ENCODE results near the gene MAPKAPK3. TPM values are rescaled to one million over a fixed set of nuclear protein-coding genes. Genes with fewer than 3 reads are reported as not detected.

Gene MAPKAPK3
- total and polyA plus RNA-seq, 2 donors (not counting 3 experiments of a cell fraction or from before 2014, with no cell fraction given), result 21.3 to 30.5 TPM

DNA sequence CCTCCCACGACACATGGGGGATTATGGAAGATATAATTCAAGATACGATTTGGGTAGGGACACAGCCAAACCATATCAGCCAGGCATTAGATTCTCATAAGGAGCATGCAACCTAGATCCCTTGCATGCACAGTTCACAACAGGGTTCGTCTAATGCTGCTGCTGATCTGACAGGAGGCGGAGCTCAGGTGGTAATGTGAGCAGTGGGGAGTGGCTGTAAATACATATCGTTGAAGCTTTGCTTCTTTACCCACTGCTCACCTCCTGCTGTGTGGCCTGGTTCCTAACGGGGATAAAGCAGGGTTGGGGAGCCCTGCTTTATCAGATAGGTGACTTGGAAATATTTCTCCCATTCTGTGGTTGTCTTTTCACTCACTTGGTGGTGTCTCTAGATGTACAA lies 72.6 kb downstream of the MAPKAPK3 start:
- Histone ChIP-seq H3K79me2 (ENCODE audit: control insufficient read depth, insufficient read depth, low read length) (no peaks in the 10 kb centered on the region), H3K27ac (ENCODE audit: insufficient read depth, low read depth, low read length) (no peak overlapping the region), H3K9me1 (replicated peaks; ENCODE audit: control insufficient read depth, extremely low read depth, insufficient read depth, low read length) (no peaks in the 10 kb centered on the region), H3K9me3 (replicated peaks; ENCODE audit: control insufficient read depth, insufficient read depth, low read length) (no peaks in the 10 kb centered on the region), H3K27me3 (ENCODE audit: control insufficient read depth in 2 of 2, insufficient read depth in 2 of 2, low read length in 2 of 2) (peaks cover 1 to 2% of the 10 kb centered on the region in 2 experiments), H3K36me3 (ENCODE audit: control insufficient read depth in 2 of 2, extremely low read depth in 1 of 2, insufficient read depth in 2 of 2, low read length in 2 of 2) (no peaks in the 10 kb centered on the region), H3K4me3 (replicated peaks in 1 of 3; ENCODE audit: insufficient read depth in 1 of 3, low read depth in 1 of 3, low read length in 3 of 3) (no peak overlapping the region), H3K4me1 (ENCODE audit: control insufficient read depth, extremely low read depth, insufficient read depth, low read length) (no peaks in the 10 kb centered on the region), H3K9ac (replicated peaks; ENCODE audit: extremely low read depth, insufficient read depth, low read length) (no peak overlapping the region), H2AFZ (ENCODE audit: low read depth, low read length) (no peak overlapping the region), H4K20me1 (replicated peaks; ENCODE audit: control insufficient read depth, extremely low read depth, insufficient read depth, low read length) (no peaks in the 10 kb centered on the region), H3K4me2 (ENCODE audit: insufficient read depth, low read length) (no peak overlapping the region)
- FAIRE-seq (no peak), DNase-seq (ENCODE audit: low read depth, low spot score) (no peak)
- TF ChIP-seq POLR2AphosphoS5 (IDR thresholded peaks at IDR 0.05; ENCODE audit: insufficient read depth, low read depth, low read length) (no peak), POLR2A (IDR thresholded peaks at IDR 0.05; ENCODE audit: low read depth, low read length) (no peak)
- BruUV-seq (replicated peaks), result no TSS peak
- intact Hi-C loops (cut with micrococcal nuclease) (no loop called here), dilution Hi-C loops (cut with MboI; ENCODE audit: extremely low pct_ligation_motif_present, low sequenced_read_pairs) (no loop called here)
- ChIA-PET POLR2A (no interaction called here), CTCF (no interaction called here)

DNA sequence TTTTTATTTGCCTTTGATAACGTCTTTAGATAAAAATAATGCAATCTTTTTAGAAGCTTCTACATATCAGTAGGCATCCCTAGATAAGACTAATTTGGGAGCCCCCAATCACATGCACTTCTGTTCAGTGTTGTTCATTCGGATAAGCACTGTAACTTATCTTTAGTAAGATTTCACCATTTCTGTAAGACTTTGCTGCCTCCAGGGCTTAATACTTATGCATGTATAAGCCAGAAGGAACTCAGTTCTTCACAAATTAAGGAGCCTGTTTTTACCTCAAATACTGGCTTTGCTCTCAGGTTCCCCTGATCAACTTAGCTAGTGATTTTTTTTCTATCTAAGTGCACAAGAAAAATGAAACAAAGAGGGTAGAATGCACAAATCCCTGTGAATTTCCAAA lies 78.1 kb downstream of the MAPKAPK3 start:
- Histone ChIP-seq H3K4me3 (replicated peaks in 1 of 3; ENCODE audit: insufficient read depth in 1 of 3, low read depth in 1 of 3, low read length in 3 of 3) (no peak overlapping the region), H3K36me3 (ENCODE audit: control insufficient read depth in 2 of 2, extremely low read depth in 1 of 2, insufficient read depth in 2 of 2, low read length in 2 of 2) (no peaks in the 10 kb centered on the region), H3K79me2 (ENCODE audit: control insufficient read depth, insufficient read depth, low read length) (no peaks in the 10 kb centered on the region), H2AFZ (ENCODE audit: low read depth, low read length) (no peak overlapping the region), H3K9me1 (replicated peaks; ENCODE audit: control insufficient read depth, extremely low read depth, insufficient read depth, low read length) (no peaks in the 10 kb centered on the region), H3K4me2 (ENCODE audit: insufficient read depth, low read length) (no peak overlapping the region), H3K4me1 (ENCODE audit: control insufficient read depth, extremely low read depth, insufficient read depth, low read length) (no peaks in the 10 kb centered on the region), H3K27me3 (ENCODE audit: control insufficient read depth in 2 of 2, insufficient read depth in 2 of 2, low read length in 2 of 2) (no peaks in the 10 kb centered on the region), H4K20me1 (replicated peaks; ENCODE audit: control insufficient read depth, extremely low read depth, insufficient read depth, low read length) (no peaks in the 10 kb centered on the region), H3K27ac (ENCODE audit: insufficient read depth, low read depth, low read length) (no peak overlapping the region), H3K9me3 (replicated peaks; ENCODE audit: control insufficient read depth, insufficient read depth, low read length) (no peaks in the 10 kb centered on the region), H3K9ac (replicated peaks; ENCODE audit: extremely low read depth, insufficient read depth, low read length) (no peak overlapping the region)
- FAIRE-seq (no peak), DNase-seq (ENCODE audit: low read depth, low spot score) (no peak)
- BruUV-seq (replicated peaks), result no TSS peak
- ChIA-PET POLR2A (no interaction called here), CTCF (no interaction called here)
- intact Hi-C loops (cut with micrococcal nuclease) (no loop called here), dilution Hi-C loops (cut with MboI; ENCODE audit: extremely low pct_ligation_motif_present, low sequenced_read_pairs) (no loop called here)
- TF ChIP-seq JUN (IDR thresholded peaks at IDR 0.05; ENCODE audit: borderline replicate concordance, insufficient read depth, insufficient read length, low read depth), result no peak
- TF ChIP-seq, protein P1, sequence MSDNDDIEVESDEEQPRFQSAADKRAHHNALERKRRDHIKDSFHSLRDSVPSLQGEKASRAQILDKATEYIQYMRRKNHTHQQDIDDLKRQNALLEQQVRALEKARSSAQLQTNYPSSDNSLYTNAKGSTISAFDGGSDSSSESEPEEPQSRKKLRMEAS (IDR thresholded peaks at IDR 0.05; ENCODE audit: insufficient read depth, insufficient read length), result no peak
- no peak for TF ChIP-seq POLR2A (IDR thresholded peaks at IDR 0.05; ENCODE audit: low read depth, low read length)
- TF ChIP-seq POLR2AphosphoS5 (IDR thresholded peaks at IDR 0.05; ENCODE audit: insufficient read depth, low read depth, low read length), result no peak

Measured in endothelial cell of umbilical vein (primary cell).